ENCODE measurements around the gene HAAO.

- TF ChIP-seq RAD21 (IDR thresholded peaks at IDR 0.05; ENCODE audit: low read depth) (no peak), EP300 (IDR thresholded peaks at IDR 0.05; ENCODE audit: borderline replicate concordance) (no peak)
Observed at GRCh38 chr2:42786561-42787345, 5.6 kb downstream of the HAAO start.
